IPS-15b (cell line): Measurements from ENCODE around the gene PC.
A peak's percentile ranks its signal among the peaks of the same experiment; 100 is the strongest.
"Not testable (repeated sequence)": the region's sequence is repeated elsewhere in the genome, so short reads cannot be mapped to it uniquely, and the experiment has no call there.

Experiments
- H3K27me3 ChIP-seq: one replicate; pipeline ENCODE4 v1.6.1; 2013; ENCODE audit warnings: low read length; ENCODE audit not compliant: control insufficient read depth, insufficient read depth
- H3K36me3 ChIP-seq: one replicate; pipeline ENCODE4 v1.6.1; 2013; ENCODE audit warnings: low read length; ENCODE audit not compliant: control insufficient read depth, insufficient read depth
- H3K4me1 ChIP-seq: one replicate; pipeline ENCODE4 v1.6.1; 2013; ENCODE audit warnings: mild to moderate bottlenecking, low read length; ENCODE audit not compliant: control insufficient read depth, insufficient read depth
- H3K4me3 ChIP-seq: one replicate; pipeline ENCODE4 v1.5.1; 2013; ENCODE audit warnings: low read depth, low read length
- H3K9ac ChIP-seq: one replicate; pipeline ENCODE4 v1.6.1; 2013; ENCODE audit warnings: low read depth, mild to moderate bottlenecking, low read length
- H3K9me3 ChIP-seq: one replicate; pipeline ENCODE4 v1.6.1; 2013; ENCODE audit warnings: mild to moderate bottlenecking, low read length; ENCODE audit not compliant: control insufficient read depth, insufficient read depth

The PC gene

DNA sequence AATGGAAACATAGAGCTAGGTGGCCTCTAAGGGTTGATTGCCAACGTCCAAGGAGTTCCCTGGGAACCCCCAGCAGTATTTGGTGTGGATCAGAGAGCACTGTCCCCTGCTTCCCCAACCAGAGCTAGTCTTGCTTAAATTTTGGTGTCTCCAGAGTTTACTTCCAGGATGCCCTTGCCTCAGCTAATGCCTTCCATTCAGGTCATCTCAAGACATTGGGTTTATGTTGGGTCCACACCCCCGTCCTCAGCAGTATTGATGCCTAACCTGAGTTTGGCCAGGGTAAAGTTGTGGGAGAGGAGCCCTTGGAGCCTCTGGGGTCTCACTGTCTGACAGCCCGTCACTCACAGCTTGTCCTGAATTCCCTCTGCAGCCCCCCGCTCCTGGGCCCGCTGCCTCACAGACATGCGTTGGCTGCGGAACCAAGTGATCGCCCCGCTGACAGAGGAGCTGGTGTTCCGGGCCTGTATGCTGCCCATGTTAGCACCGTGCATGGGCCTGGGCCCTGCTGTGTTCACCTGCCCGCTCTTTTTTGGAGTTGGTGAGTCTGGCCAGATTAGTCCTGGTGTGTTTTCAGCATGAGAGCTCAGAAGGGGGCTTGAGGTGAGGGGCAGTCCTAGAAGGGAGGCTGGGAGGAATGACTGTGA lies 113.6 kb downstream of the PC start:
- Histone ChIP-seq H3K36me3 (peaks cover 34% of the 10 kb centered on the region), H3K4me1 (peaks cover 8% of the 10 kb centered on the region), H3K9ac (peak overlapping the region; percentile 88), H3K9me3 (no peaks in the 10 kb centered on the region), H3K27me3 (no peaks in the 10 kb centered on the region), H3K4me3 (peak overlapping the region; percentile 93)

DNA sequence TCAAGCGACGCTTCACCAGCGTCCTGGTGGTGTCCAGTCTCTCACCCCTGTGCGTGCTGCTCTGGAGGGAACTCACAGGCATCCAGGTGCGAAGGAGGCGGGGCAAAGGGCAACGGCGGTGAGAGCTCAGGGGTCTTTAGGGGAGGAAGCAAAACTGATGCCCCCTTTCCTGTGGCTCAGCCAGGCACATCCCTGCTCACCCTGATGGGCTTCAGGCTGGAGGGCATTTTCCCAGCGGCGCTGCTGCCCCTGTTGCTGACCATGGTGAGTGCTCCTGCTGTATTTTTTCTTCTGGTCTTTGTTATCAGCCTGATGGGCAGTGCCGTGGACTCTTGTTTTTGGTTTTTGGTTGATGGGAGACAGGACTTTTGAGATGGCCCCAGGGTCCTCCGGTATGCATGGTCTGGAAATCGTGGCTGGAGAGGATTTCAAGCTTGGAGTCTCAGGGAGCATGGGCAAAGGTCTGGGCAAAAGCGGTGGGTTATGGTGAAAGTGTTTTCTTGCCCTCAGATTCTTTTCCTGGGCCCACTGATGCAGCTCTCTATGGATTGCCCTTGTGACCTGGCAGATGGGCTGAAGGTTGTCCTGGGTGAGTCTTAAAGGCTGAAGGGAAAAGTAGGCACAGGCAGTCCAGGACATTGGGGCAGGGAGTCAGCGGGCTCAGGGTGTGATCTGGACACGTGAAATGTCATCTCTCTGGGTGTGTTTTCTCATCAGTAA lies 114.2 kb downstream of the PC start:
- H3K4me3 ChIP-seq = peak overlapping the region; percentile 93
- no peaks in the 10 kb centered on the region for H3K27me3 ChIP-seq
- no peaks in the 10 kb centered on the region for H3K9me3 ChIP-seq
- peaks cover 30% of the 10 kb centered on the region for H3K36me3 ChIP-seq
- peak overlapping the region; percentile 88 for H3K9ac ChIP-seq
- peaks cover 8% of the 10 kb centered on the region for H3K4me1 ChIP-seq

DNA sequence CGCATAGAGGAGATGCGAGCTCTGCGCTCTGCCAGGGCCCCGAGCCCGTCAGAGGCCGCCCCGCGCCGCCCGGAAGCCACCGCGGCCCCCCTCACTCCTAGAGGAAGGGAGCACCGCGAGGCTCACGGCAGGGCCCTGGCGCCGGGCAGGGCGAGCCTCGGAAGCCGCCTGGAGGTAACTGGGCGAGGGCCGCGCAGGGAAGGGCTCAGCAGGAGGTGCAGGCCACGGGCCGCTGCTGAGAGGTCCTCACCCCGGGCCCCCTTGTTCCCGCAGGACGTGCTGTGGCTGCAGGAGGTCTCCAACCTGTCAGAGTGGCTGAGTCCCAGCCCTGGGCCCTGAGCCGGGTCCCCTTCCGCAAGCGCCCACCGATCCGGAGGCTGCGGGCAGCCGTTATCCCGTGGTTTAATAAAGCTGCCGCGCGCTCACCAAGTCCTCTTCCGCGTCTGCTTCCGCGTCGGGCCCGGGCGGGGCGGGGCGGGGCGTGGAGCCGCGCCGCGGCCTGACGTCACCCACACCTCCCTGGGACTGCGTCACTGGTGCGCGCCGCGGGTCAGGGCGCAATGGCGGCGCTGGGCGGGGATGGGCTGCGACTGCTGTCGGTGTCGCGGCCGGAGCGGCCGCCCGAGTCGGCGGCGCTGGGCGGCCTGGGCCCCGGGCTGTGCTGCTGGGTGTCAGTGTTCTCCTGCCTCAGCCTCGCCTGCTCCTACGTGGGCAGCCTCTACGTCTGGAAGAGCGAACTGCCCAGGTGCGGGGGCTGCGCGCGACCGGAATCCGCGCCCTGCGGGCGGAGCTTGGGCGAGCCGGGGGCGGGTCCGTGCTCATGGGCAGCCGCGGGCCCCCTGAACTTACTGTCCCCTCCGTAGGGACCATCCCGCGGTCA lies 115.0 kb downstream of the PC start, which contains the start of gene RCE1:
RCE1 (plus strand) TSS at position 546 of the 880 bp plus-strand sequence; CDS start at position 561, 15 bp downstream.
- H3K4me1 ChIP-seq = peaks cover 8% of the 10 kb centered on the region
- peaks cover 22% of the 10 kb centered on the region for H3K36me3 ChIP-seq
- no peaks in the 10 kb centered on the region for H3K27me3 ChIP-seq
- peak within 1 kb of the TSS; percentile 93 for H3K4me3 ChIP-seq
- H3K9me3 ChIP-seq = no peaks in the 10 kb centered on the region
- peak within 1 kb of the TSS; percentile 95 for H3K9ac ChIP-seq

DNA sequence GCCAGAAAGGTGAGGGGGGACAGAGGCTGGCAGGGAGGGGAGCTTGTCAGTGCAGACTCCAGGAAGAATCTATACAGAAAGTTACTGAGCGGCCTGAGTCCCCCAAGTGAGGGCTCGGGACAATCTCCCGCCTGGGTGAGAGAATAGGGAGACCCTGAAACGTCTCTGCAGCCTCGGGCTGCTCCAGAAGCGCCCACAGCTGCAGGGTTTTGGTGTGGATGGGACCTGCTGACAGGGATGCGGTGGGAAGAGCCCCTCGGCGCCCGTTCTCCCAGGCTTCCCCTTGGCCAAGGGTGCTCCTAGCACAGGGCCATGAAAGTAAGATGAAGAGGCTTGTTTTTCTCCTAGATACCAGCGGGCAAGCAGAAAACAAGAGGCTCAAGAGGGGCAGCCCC lies 115.7 kb downstream of the PC start:
- no peaks in the 10 kb centered on the region for H3K27me3 ChIP-seq
- peak overlapping the region; percentile 93 for H3K4me3 ChIP-seq
- peaks cover 19% of the 10 kb centered on the region for H3K36me3 ChIP-seq
- peaks cover 8% of the 10 kb centered on the region for H3K4me1 ChIP-seq
- no peaks in the 10 kb centered on the region for H3K9me3 ChIP-seq
- peak overlapping the region; percentile 95 for H3K9ac ChIP-seq

DNA sequence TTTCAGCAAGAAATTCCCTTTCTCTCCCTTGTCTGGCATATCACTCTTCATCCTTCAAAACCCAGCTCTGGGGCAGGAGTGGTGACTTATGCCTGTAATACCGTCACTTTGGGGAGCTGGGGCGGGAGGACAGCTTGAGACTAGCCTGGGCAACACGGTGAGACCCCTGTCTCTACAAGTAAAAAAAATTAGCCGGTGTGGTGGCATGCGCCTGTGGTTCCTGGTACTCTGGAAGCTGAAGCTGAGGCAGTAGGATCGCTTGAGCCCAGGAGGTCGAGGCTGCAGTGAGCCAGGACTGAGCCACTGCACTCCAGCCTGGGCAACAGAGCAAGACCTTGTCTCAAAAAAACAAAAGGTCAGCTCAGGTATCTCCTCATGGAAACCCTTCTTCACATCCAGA lies 116.3 kb downstream of the PC start:
- peaks cover 17% of the 10 kb centered on the region for H3K36me3 ChIP-seq
- peak overlapping the region; percentile 93 for H3K4me3 ChIP-seq
- H3K9me3 ChIP-seq = no peaks in the 10 kb centered on the region
- H3K4me1 ChIP-seq = peaks cover 8% of the 10 kb centered on the region
- no peak overlapping the region for H3K9ac ChIP-seq
- no peaks in the 10 kb centered on the region for H3K27me3 ChIP-seq

DNA sequence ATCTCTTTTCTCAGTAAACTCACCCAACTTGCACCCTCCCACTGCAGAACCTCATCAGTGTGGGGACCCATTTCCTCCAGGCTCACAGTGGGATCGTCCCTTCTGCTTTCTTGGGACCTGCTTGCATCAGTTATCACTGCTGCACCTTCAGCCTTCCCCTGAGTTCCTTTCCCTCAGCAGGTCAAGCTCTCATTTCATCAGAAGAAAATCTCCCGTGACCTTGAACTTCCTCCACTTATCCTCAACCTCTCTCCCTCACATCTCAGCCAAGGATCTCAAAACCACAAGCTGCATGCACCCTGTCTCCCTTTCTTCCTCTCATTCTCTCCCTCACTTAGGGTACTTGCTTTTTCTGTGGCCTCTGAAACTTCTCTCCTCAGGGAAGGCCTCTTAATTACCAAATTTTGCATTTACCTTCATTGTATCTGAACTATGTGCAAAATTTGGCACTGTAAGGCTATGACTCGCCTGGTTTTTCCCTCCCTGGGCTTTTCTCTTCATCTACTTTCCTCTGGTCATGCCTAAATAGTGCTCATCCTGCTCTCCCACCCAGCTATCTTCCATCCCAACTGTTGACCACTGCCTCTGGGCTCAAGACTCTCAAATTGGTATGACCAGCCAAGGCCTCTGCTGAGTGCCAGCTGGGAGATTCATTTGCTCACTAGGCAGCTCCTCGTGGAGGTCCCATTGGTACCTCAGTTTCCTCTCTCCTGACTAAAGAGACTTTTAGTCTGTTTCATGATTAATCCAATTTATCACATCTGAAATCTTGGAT lies 117.7 kb downstream of the PC start:
- H3K36me3 ChIP-seq = peaks cover 7% of the 10 kb centered on the region
- no peak overlapping the region for H3K9ac ChIP-seq
- no peak overlapping the region for H3K4me3 ChIP-seq
- no peaks in the 10 kb centered on the region for H3K9me3 ChIP-seq
- no peaks in the 10 kb centered on the region for H3K27me3 ChIP-seq
- H3K4me1 ChIP-seq = peaks cover 8% of the 10 kb centered on the region

DNA sequence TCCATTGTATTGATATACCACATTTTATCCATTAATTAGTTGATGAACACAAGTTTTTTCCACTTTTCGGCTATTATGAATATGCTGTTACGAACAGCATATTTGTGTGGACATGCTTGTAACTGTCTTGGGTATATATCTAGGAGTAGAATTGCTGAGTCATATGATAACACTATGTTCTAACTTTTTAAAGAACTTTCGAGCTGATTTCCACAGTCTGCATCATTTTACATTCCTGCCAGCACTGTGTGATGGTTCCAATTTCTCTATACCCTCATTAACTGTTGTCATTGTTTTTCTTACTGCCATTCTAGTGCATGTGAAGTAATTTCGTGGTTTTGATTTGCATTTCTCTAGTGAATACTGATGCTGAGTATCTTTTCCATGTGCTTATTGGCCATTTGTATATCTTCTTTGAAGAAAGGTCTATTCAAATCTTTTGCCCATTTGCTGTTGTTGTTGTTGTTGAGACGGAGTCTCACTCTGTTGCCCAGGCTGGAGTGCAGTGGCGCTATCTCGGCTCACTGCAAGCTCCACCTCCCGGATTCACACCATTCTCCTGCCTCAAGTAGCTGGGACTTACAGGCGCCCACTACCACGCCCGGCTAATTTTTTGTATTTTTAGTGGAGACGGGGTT lies 122.3 kb downstream of the PC start:
- H3K9me3 ChIP-seq = no peaks in the 10 kb centered on the region
- no peaks in the 10 kb centered on the region for H3K4me1 ChIP-seq
- no peak overlapping the region for H3K4me3 ChIP-seq
- no peaks in the 10 kb centered on the region for H3K27me3 ChIP-seq
- H3K36me3 ChIP-seq = peaks cover 8% of the 10 kb centered on the region
- H3K9ac ChIP-seq = no peak overlapping the region

DNA sequence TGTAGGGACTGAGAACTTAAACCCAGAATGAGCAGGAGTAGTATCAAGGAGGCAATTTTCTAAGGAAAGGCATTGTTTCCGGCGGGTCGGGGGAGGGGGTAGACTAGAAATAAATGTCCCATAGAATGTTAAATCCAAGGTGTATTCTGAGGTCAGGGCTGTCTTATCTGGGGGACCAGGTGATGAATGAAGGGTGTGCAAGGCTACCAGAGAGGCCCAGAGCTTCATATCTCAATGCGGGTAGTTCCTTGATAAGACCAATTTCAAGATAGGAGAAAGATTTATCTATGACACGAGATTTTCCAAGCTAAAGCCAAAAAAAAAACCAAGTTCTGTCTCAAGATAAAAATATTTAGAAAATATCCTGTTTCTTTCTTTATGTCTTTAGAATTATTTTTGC lies 123.2 kb downstream of the PC start:
- Histone ChIP-seq H3K36me3 (peaks cover 6% of the 10 kb centered on the region), H3K9ac (no peak overlapping the region)

DNA sequence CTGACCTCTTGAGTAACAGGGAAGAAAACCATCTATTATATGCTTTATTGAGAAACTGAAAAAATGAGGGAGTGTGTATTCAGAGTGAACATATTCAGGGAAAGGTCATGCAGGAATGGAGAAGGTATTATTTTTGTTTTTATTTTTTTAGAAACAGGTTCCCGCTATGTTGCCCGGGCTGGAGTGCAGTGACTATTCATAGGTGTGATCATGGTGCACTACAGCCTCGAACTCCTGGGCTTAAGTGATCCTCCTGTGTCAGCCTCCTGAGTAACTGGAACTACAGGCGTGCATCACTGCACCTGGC lies 123.7 kb downstream of the PC start:
- Histone ChIP-seq H3K9me3 (no peaks in the 10 kb centered on the region), H3K4me3 (no peak overlapping the region), H3K36me3 (peaks cover 5% of the 10 kb centered on the region), H3K9ac (no peak overlapping the region), H3K4me1 (no peaks in the 10 kb centered on the region), H3K27me3 (no peaks in the 10 kb centered on the region)

More for the DNA sequence above, 123.2 kb downstream of the PC start:
- Histone ChIP-seq H3K4me3 (no peak overlapping the region), H3K27me3 (no peaks in the 10 kb centered on the region), H3K4me1 (no peaks in the 10 kb centered on the region), H3K9me3 (no peaks in the 10 kb centered on the region)

DNA sequence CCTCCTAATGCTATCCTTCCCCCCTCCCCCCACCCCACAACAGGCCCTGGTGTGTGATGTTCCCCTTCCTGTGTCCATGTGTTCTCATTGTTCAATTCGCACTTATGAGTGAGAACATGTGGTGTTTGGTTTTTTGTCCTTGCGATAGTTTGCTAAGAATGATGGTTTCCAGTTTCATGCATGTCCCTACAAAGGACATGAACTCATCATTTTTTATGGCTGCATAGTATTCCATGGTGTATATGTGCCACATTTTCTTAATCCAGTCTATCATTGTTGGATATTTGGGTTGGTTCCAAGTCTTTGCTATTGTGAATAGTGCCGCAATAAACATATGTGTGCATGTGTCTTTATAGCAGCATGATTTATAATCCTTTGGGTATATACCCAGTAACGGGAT lies 133.6 kb downstream of the PC start:
- H3K4me1 ChIP-seq, H3K36me3 ChIP-seq, H3K4me3 ChIP-seq, H3K9ac ChIP-seq, H3K27me3 ChIP-seq, H3K9me3 ChIP-seq: not testable (repeated sequence)

DNA sequence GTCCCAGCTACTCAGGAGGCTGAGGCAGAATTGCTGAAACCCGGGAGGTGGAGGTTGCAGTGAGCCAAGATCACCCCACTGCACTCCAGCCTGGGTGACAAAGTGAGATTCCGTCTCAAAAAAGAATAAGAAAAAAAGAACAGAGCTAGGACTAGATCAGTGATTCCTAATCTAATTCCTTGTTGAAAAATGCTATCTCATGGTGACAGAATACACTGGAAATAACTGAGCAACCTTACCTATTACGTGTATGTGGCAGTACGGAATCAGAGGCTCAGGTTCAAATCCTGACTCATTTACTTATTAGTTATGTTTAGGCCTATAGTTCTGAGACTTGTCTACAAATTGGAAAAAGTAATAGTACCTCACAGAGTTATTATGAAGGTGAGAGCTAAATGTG lies 134.5 kb downstream of the PC start:
- H3K4me3 ChIP-seq = no peak overlapping the region

More for the DNA sequence above, 134.5 kb downstream of the PC start:
- Histone ChIP-seq H3K4me1 (no peaks in the 10 kb centered on the region), H3K27me3 (no peaks in the 10 kb centered on the region), H3K9ac (no peak overlapping the region), H3K36me3 (no peaks in the 10 kb centered on the region), H3K9me3 (no peaks in the 10 kb centered on the region)
